Upper lobe of right lung (tissue), 1 donor: ENCODE data around the gene ZNF683. TPM values are rescaled to one million over a fixed set of nuclear protein-coding genes. Genes with fewer than 3 reads are reported as not detected.
A peak's percentile ranks its signal among the peaks of the same experiment; 100 is the strongest.

Experiments used
- ATAC-seq: fragments of 200-7000 bp; cut with Tn5 transposase; one replicate; pipeline ENCODE4 v1.9.1; 2020; ENCODE audit warnings: mild to moderate bottlenecking, moderate library complexity
- DNase-seq: peaks from one replicate; pipeline ENCODE4 v3.0.0-alpha.2; 2020
- H3K27ac ChIP-seq: fragments of 200-600 bp; one replicate; pipeline ENCODE4 v1.8.0; 2022
- H3K27me3 ChIP-seq: fragments of 200-600 bp; one replicate; pipeline ENCODE4 v1.8.0; 2022; ENCODE audit warnings: mild to moderate bottlenecking
- H3K36me3 ChIP-seq: fragments of 200-600 bp; one replicate; pipeline ENCODE4 v1.8.0; 2022
- H3K4me1 ChIP-seq: fragments of 200-600 bp; one replicate; pipeline ENCODE4 v1.8.0; 2022
- H3K4me3 ChIP-seq: fragments of 200-600 bp; one replicate; pipeline ENCODE4 v1.8.0; 2022; ENCODE audit warnings: mild to moderate bottlenecking
- H3K9me3 ChIP-seq: fragments of 200-600 bp; one replicate; pipeline ENCODE4 v1.8.0; 2022
- CTCF ChIP-seq: fragments of 200-600 bp; IDR thresholded peaks from one replicate; pipeline ENCODE4 v1.8.0; 2022; ENCODE audit warnings: antibody characterized with exemption
- intact Hi-C: fragments of 100-400 bp; cut with DNase I; formaldehyde crosslinking; loops from one replicate; pipeline ENCODE4 v1.11.0; 2022
- total RNA-seq: library from RNA; stranded (reverse); fragmentation: NEBNext Ultra II Directional; extraction: Animal tissue kit (Norgen Biotek cat#: 25700); gene quantifications from one replicate; pipeline ENCODE4 v1.2.1, GENCODE V29; 2021
- donor health status: DM: no; HTN: yes; CAD: no; lungs with severe emphysema.

The ZNF683 gene
- total RNA-seq, 1 donor from 2014 or later = 1.1 TPM

GRCh38 chr1:26327956-26328362, 44.6 kb downstream of the ZNF683 start:
- Histone ChIP-seq H3K4me3 (no peak overlapping the region), H3K4me1 (no peaks in the 10 kb centered on the region), H3K27me3 (no peaks in the 10 kb centered on the region), H3K27ac (no peak overlapping the region), H3K36me3 (no peaks in the 10 kb centered on the region), H3K9me3 (no peaks in the 10 kb centered on the region)
- DNase-seq = no peak
- ATAC-seq = no peak
- intact Hi-C loops = no loop called here
- TF ChIP-seq CTCF = no peak

- no peaks in the 10 kb centered on the region for H3K27me3 ChIP-seq
- intact Hi-C loops = loop anchor here (5.0 kb wide), 1 partner anchor 47 kb away; no protein-coding TSS in a partner anchor
- no peak for TF ChIP-seq CTCF
Observed at GRCh38 chr1:26324550-26324949, 48.0 kb downstream of the ZNF683 start.

GRCh38 chr1:26323382-26323781, 49.2 kb downstream of the ZNF683 start:
- Histone ChIP-seq H3K27ac (no peak overlapping the region), H3K27me3 (no peaks in the 10 kb centered on the region), H3K9me3 (no peaks in the 10 kb centered on the region), H3K4me1 (peaks cover 9% of the 10 kb centered on the region), H3K36me3 (no peaks in the 10 kb centered on the region), H3K4me3 (no peak overlapping the region)
- DNase-seq (no peak), ATAC-seq (no peak)
- no peak for TF ChIP-seq CTCF
- intact Hi-C loops = loop anchor here (5.0 kb wide), 1 partner anchor 46 kb away; no protein-coding TSS in a partner anchor

More at GRCh38 chr1:26324550-26324949, 48.0 kb downstream of the ZNF683 start:
- no peak for DNase-seq
- H3K4me3 ChIP-seq = no peak overlapping the region
- no peak for ATAC-seq
- no peaks in the 10 kb centered on the region for H3K9me3 ChIP-seq
- H3K36me3 ChIP-seq = no peaks in the 10 kb centered on the region
- no peak overlapping the region for H3K27ac ChIP-seq
- H3K4me1 ChIP-seq = peaks cover 9% of the 10 kb centered on the region

GRCh38 chr1:26322042-26322331, 50.6 kb downstream of the ZNF683 start:
- ATAC-seq (no peak), DNase-seq (no peak)
- intact Hi-C loops = loop anchor here (5.0 kb wide), 1 partner anchor 45 kb away; no protein-coding TSS in a partner anchor
- no peak overlapping the region for H3K27ac ChIP-seq
- no peaks in the 10 kb centered on the region for H3K27me3 ChIP-seq
- no peak for TF ChIP-seq CTCF
- no peaks in the 10 kb centered on the region for H3K9me3 ChIP-seq
- H3K4me1 ChIP-seq = peaks cover 9% of the 10 kb centered on the region
- no peak overlapping the region for H3K4me3 ChIP-seq
- no peaks in the 10 kb centered on the region for H3K36me3 ChIP-seq

- intact Hi-C loops = loop anchor here (5.0 kb wide), 1 partner anchor 44 kb away; no protein-coding TSS in a partner anchor
- no peak overlapping the region for H3K27ac ChIP-seq
Observed at GRCh38 chr1:26321315-26322041, 51.1 kb downstream of the ZNF683 start.

More at GRCh38 chr1:26321315-26322041, 51.1 kb downstream of the ZNF683 start:
- Histone ChIP-seq H3K9me3 (no peaks in the 10 kb centered on the region), H3K4me1 (peaks cover 9% of the 10 kb centered on the region), H3K27me3 (no peaks in the 10 kb centered on the region), H3K4me3 (no peak overlapping the region), H3K36me3 (no peaks in the 10 kb centered on the region)
- ATAC-seq (peak; percentile 92), DNase-seq (peak; percentile 93)
- peak; percentile 89 for TF ChIP-seq CTCF
